HepG2 (cell line): Measurements from ENCODE around the gene ZBTB7B. TPM values are rescaled to one million over a fixed set of nuclear protein-coding genes. Genes with fewer than 3 reads are reported as not detected.

Source experiments
- AGO2 ChIP-seq: fragments of 200-400 bp; formaldehyde crosslinking; optimal IDR thresholded peaks from 2 replicates; pipeline ENCODE3; 2017; ENCODE audit warnings: mild to moderate bottlenecking, low read depth, low read length, moderate library complexity
- CAMTA2 ChIP-seq: sonication (generic); formaldehyde crosslinking; IDR thresholded peaks from 2 replicates; pipeline ENCODE4 v1.4.0; 2020; ENCODE audit warnings: mild to moderate bottlenecking, missing genetic modification reagents, borderline replicate concordance
- FIP1L1 ChIP-seq: fragments of 200-400 bp; formaldehyde crosslinking; IDR thresholded peaks from 2 replicates; pipeline ENCODE4 v1.6.1; 2018; ENCODE audit warnings: low read depth, mild to moderate bottlenecking, low read length, moderate library complexity, borderline replicate concordance; ENCODE audit not compliant: insufficient read depth
- FOXA3 ChIP-seq: IDR thresholded peaks from 2 replicates; pipeline ENCODE4 v1.6.1; 2016; ENCODE audit warnings: missing genetic modification reagents, missing compliant biosample characterization
- HMG20B ChIP-seq: conservative IDR thresholded peaks from 2 replicates; pipeline ENCODE4 v1.6.1; 2016; ENCODE audit warnings: missing genetic modification reagents, missing compliant biosample characterization
- HNRNPUL1 ChIP-seq: fragments of 200-400 bp; formaldehyde crosslinking; IDR thresholded peaks from 2 replicates; pipeline ENCODE4 v1.6.1; 2017; ENCODE audit warnings: low read depth, mild to moderate bottlenecking, low read length, moderate library complexity
- MED8 ChIP-seq: sonication (generic); formaldehyde crosslinking; IDR thresholded peaks from 2 replicates; pipeline ENCODE4 v1.8.1; 2023; ENCODE audit warnings: mild to moderate bottlenecking, missing genetic modification reagents; ENCODE audit not compliant: insufficient replicate concordance
- MXI1 ChIP-seq: IDR thresholded peaks from 3 replicates; pipeline ENCODE4 v1.6.1; 2012; ENCODE audit warnings: low read depth, low read length, inconsistent platforms, borderline replicate concordance
- PRMT3 ChIP-seq: sonication (generic); formaldehyde crosslinking; IDR thresholded peaks from 2 replicates; pipeline ENCODE4 v1.8.1; 2022; ENCODE audit warnings: low read depth, mild to moderate bottlenecking, moderate library complexity, missing genetic modification reagents, borderline replicate concordance
- RFX1 ChIP-seq: fragments of 450-650 bp; IDR thresholded peaks from 2 replicates; pipeline ENCODE4 v1.6.1; 2017
- SIN3A ChIP-seq: IDR thresholded peaks from 2 replicates; pipeline ENCODE4 v1.6.1; 2011; ENCODE audit warnings: low read depth, mild to moderate bottlenecking, control low read depth, low read length, borderline replicate concordance
- SIX1 ChIP-seq: sonication (generic); formaldehyde crosslinking; IDR thresholded peaks from 2 replicates; pipeline ENCODE4 v1.4.0; 2020; ENCODE audit warnings: missing genetic modification reagents, borderline replicate concordance
- TBL1XR1 ChIP-seq: fragments of 150-350 bp; IDR thresholded peaks from 2 replicates; pipeline ENCODE4 v1.6.1; 2014; ENCODE audit warnings: borderline replicate concordance, low read length; ENCODE audit not compliant: partially characterized antibody
- TCF7 ChIP-seq: sonication (generic); IDR thresholded peaks from 2 replicates; pipeline ENCODE4 v1.6.1; 2016; ENCODE audit warnings: antibody characterized with exemption, low read depth
- ZBTB20 ChIP-seq: sonication (generic); formaldehyde crosslinking; IDR thresholded peaks from 2 replicates; pipeline ENCODE4 v1.8.1; 2023; ENCODE audit warnings: missing genetic modification reagents, low read depth, mild to moderate bottlenecking, borderline replicate concordance
- ZFY ChIP-seq: sonication (generic); formaldehyde crosslinking; IDR thresholded peaks from 2 replicates; pipeline ENCODE4 v1.4.0; 2020; ENCODE audit warnings: missing genetic modification reagents
- ZKSCAN5 ChIP-seq: sonication (generic); formaldehyde crosslinking; IDR thresholded peaks from 2 replicates; pipeline ENCODE4 v1.5.1; 2020; ENCODE audit warnings: mild to moderate bottlenecking, missing genetic modification reagents
- ZNF720 ChIP-seq: sonication (generic); formaldehyde crosslinking; IDR thresholded peaks from 2 replicates; pipeline ENCODE4 v1.4.0; 2020; ENCODE audit warnings: missing genetic modification reagents
- ZNF724P ChIP-seq: sonication (generic); formaldehyde crosslinking; IDR thresholded peaks from 2 replicates; pipeline ENCODE4 v1.8.0; 2022; ENCODE audit warnings: missing genetic modification reagents, borderline replicate concordance
- ZNF746 ChIP-seq: sonication (generic); formaldehyde crosslinking; IDR thresholded peaks from 2 replicates; pipeline ENCODE4 v1.8.0; 2022; ENCODE audit warnings: mild to moderate bottlenecking, missing genetic modification reagents
- polyA plus RNA-seq, 8 experiments: library from polyadenylated mRNA; depleted of rRNA in 3 of 8; stranded (reverse) in 7 of 8; unstranded in 1 of 8; fragments of >200 nt; fragmentation: Illumina TruSeq in 4 of 8; extraction: Trizol in 4 of 8; gene quantifications; 2 replicates each; pipeline versions ENCODE4 v1.2.1 to v1.2.3, GENCODE V29; 2011 to 2016; ENCODE audit warnings: low read depth in 4 of 8, missing spikeins in 1 of 8, mixed read lengths in 1 of 8; ENCODE audit not compliant: insufficient read depth in 1 of 8
- total RNA-seq, 5 experiments: library from RNA; depleted of rRNA; stranded (reverse); fragments of >200 nt; fragmentation: Illumina TruSeq; extraction: Trizol; gene quantifications; 2 replicates each; pipeline ENCODE4 v1.2.3, GENCODE V29; 2016; ENCODE audit warnings: low read depth in 1 of 5
- TF ChIP-seq, protein P1 (sequence below): IDR thresholded peaks from 2 replicates; pipeline ENCODE4 v1.6.1; 2016; ENCODE audit warnings: missing compliant biosample characterization, missing genetic modification reagents, borderline replicate concordance
- TF ChIP-seq, protein P2 (sequence below): IDR thresholded peaks from 2 replicates; pipeline ENCODE4 v1.6.1; 2016
- TF ChIP-seq, protein P3 (sequence below): IDR thresholded peaks from 2 replicates; pipeline ENCODE4 v1.6.1; 2012; ENCODE audit warnings: low read length, improper control_type of control experiment

ZBTB7B gene
- total and polyA plus RNA-seq, 2 of the 13 experiments (the other 11 are each of a cell fraction or from before 2014, with no cell fraction given) = 15.5 to 17.5 TPM

DNA sequence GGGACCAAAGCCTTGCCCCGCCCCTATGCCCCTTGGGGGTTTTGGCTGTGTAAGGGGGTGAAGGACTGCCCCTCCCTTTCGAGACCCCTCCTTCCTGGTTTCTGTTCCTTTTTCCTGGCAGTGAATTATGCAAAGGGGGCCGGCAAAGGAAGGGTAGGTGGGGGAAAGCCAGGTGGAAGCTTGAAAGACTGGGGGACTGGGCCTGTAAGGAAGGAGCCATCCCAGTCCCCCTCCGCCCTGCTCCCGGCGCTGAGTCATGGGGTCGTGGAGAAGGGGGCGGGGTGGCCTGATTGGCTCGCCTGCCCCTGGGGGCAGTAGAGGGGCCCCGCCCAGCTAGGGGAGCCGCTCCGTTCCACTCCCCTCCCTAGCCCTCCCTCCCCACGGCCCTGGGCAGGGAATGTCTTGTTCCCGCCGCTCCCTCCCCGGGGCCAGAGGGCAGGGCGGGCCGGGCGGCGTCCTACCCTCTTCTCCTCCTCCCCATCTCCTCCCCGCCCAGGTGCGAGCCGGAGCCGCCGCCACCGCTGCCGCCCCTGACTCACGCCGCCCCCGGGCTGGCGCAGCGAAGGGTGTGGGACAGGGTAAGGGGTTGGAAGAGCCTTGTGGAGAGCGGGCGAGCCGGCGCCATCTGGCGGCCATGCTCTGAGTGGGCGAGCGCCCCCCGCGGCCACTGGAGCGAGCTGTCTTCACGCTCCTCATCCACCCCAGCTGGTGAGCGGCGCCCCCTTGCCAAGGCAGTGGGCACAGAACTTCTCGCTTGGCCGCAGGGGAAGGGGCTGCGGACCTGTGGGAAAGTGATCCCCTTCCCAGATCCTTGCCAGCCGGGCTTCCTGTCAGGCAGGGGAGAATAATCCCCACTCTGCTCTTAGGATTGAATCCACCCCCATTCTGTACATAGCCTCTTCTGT lies 14.7 kb downstream of the ZBTB7B start (continued):
- no peak; the same call in 1 of the 2 replicates for TF ChIP-seq FOXA3
- peak; percentile 48; the same call in 1 of the 2 replicates for TF ChIP-seq ZFY (CRISPR knock-in tag)
- TF ChIP-seq, protein P1, sequence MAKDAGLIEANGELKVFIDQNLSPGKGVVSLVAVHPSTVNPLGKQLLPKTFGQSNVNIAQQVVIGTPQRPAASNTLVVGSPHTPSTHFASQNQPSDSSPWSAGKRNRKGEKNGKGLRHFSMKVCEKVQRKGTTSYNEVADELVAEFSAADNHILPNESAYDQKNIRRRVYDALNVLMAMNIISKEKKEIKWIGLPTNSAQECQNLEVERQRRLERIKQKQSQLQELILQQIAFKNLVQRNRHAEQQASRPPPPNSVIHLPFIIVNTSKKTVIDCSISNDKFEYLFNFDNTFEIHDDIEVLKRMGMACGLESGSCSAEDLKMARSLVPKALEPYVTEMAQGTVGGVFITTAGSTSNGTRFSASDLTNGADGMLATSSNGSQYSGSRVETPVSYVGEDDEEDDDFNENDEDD (CRISPR knock-in tag) = peak; percentile 79; the same call in 1 of the 2 replicates
- TF ChIP-seq TCF7 = no peak; the same call in 1 of the 2 replicates
- no peak for TF ChIP-seq FIP1L1
- no peak for TF ChIP-seq TBL1XR1
- no peak for TF ChIP-seq SIX1 (CRISPR knock-in tag)
- 0 out of 2 replicates have a peak, but pooled peaks have one; percentile 15 for TF ChIP-seq HMG20B
- TF ChIP-seq, protein P2, sequence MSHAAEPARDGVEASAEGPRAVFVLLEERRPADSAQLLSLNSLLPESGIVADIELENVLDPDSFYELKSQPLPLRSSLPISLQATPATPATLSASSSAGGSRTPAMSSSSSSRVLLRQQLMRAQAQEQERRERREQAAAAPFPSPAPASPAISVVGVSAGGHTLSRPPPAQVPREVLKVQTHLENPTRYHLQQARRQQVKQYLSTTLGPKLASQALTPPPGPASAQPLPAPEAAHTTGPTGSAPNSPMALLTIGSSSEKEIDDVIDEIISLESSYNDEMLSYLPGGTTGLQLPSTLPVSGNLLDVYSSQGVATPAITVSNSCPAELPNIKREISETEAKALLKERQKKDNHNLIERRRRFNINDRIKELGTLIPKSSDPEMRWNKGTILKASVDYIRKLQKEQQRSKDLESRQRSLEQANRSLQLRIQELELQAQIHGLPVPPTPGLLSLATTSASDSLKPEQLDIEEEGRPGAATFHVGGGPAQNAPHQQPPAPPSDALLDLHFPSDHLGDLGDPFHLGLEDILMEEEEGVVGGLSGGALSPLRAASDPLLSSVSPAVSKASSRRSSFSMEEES (CRISPR knock-in tag) = 0 out of 2 replicates have a peak, but pooled peaks have one; percentile 41
- 0 out of 2 replicates have a peak, but pooled peaks have one; percentile 51 for TF ChIP-seq ZBTB20 (CRISPR knock-in tag)
- TF ChIP-seq PRMT3 (CRISPR knock-in tag) = peak; percentile 57; the same call in 1 of the 2 replicates
- TF ChIP-seq ZNF746 (CRISPR knock-in tag) = peak; percentile 97
- TF ChIP-seq, protein P3, sequence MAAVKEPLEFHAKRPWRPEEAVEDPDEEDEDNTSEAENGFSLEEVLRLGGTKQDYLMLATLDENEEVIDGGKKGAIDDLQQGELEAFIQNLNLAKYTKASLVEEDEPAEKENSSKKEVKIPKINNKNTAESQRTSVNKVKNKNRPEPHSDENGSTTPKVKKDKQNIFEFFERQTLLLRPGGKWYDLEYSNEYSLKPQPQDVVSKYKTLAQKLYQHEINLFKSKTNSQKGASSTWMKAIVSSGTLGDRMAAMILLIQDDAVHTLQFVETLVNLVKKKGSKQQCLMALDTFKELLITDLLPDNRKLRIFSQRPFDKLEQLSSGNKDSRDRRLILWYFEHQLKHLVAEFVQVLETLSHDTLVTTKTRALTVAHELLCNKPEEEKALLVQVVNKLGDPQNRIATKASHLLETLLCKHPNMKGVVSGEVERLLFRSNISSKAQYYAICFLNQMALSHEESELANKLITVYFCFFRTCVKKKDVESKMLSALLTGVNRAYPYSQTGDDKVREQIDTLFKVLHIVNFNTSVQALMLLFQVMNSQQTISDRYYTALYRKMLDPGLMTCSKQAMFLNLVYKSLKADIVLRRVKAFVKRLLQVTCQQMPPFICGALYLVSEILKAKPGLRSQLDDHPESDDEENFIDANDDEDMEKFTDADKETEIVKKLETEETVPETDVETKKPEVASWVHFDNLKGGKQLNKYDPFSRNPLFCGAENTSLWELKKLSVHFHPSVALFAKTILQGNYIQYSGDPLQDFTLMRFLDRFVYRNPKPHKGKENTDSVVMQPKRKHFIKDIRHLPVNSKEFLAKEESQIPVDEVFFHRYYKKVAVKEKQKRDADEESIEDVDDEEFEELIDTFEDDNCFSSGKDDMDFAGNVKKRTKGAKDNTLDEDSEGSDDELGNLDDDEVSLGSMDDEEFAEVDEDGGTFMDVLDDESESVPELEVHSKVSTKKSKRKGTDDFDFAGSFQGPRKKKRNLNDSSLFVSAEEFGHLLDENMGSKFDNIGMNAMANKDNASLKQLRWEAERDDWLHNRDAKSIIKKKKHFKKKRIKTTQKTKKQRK = no peak
- no peak for TF ChIP-seq RFX1
- peak; percentile 99 for TF ChIP-seq AGO2
- TF ChIP-seq MED8 = peak; percentile 50
- 0 out of 2 replicates have a peak, but pooled peaks have one; percentile 44 for TF ChIP-seq CAMTA2 (CRISPR knock-in tag)
- peak; percentile 88; the same call in 1 of the 2 replicates for TF ChIP-seq ZNF724P (CRISPR knock-in tag)
- 0 out of 2 replicates have a peak, but pooled peaks have one; percentile 29 for TF ChIP-seq HNRNPUL1
- TF ChIP-seq ZKSCAN5 (CRISPR knock-in tag) = no peak
- TF ChIP-seq SIN3A = no peak
- TF ChIP-seq ZNF720 (CRISPR knock-in tag) = no peak
- no peak; the same call in 2 of the 3 replicates for TF ChIP-seq MXI1
